ENCODE data around the gene PGRMC1. TPM values are rescaled to one million over a fixed set of nuclear protein-coding genes. Genes with fewer than 3 reads are reported as not detected.

Gene PGRMC1
- total RNA-seq, 4 donors from 2014 or later = 11.4 to 14.4 (median 13.0) TPM

DNA sequence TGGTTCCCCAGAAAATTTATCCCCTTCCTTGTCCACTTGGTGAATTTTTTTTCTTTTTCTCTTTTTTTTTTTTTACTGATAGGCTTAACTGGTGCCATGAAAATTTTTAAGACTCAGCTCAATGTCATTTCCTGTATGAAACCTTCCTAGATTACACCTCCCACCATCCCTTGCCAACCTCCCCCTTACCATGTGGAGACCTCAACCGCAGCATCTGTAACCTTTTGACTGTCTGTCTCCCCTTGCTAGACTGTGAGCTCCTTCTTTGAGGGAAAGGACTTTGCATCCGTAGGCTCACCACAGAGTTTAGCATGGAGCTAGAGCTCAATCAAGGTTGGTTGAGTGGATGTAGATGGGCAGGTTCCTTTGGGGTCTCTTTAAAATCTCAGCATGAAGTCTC is 5.2 kb upstream of the PGRMC1 start:
- Histone ChIP-seq H3K4me1 (no peaks in the 10 kb centered on the region), H3K27ac (no peak overlapping the region), H3K36me3 (no peaks in the 10 kb centered on the region), H3K9me3 (no peaks in the 10 kb centered on the region), H3K27me3 (no peaks in the 10 kb centered on the region), H3K4me3 (no peak overlapping the region)
- in situ Hi-C loops (cut with MboI; ENCODE audit: low sequenced_read_pairs in 4 of 4) (no loop called here), intact Hi-C loops (cut with DNase I; ENCODE audit: low total_unique reads) (no loop called here)
- TF ChIP-seq POLR2A (IDR thresholded peaks at IDR 0.05) = no peak
- TF ChIP-seq, protein P1, sequence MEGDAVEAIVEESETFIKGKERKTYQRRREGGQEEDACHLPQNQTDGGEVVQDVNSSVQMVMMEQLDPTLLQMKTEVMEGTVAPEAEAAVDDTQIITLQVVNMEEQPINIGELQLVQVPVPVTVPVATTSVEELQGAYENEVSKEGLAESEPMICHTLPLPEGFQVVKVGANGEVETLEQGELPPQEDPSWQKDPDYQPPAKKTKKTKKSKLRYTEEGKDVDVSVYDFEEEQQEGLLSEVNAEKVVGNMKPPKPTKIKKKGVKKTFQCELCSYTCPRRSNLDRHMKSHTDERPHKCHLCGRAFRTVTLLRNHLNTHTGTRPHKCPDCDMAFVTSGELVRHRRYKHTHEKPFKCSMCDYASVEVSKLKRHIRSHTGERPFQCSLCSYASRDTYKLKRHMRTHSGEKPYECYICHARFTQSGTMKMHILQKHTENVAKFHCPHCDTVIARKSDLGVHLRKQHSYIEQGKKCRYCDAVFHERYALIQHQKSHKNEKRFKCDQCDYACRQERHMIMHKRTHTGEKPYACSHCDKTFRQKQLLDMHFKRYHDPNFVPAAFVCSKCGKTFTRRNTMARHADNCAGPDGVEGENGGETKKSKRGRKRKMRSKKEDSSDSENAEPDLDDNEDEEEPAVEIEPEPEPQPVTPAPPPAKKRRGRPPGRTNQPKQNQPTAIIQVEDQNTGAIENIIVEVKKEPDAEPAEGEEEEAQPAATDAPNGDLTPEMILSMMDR (IDR thresholded peaks at IDR 0.05 in 4 of 5, conservative IDR thresholded peaks at IDR 0.05 in 1 of 5) = no peak
- ATAC-seq (no peak), DNase-seq (no peak)

DNA sequence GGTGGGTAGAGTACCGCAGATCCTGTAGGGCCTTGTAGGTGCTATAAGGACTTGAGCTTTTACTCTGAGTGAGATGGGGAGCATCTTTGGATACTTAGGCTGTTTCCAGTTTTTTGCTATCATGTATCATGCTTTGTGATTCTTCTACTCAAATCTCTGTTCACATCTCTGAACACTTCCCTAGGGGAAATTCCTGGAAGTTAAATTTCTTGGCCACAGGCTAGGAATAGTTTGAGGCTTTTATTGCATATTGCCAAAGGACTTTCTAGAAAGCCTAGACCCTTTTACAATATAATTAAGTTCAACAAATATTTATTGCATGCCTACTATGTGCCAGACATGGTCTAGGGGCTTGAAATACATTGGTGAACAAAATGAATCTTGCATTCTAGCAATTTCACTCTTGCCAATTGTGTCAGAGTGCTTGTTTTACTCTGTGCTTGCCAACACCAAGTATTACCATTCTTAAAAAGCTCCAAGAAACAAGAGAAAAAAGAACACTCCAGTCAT is 4.1 kb upstream of the PGRMC1 start:
- Histone ChIP-seq H3K9me3 (no peaks in the 10 kb centered on the region), H3K4me1 (no peaks in the 10 kb centered on the region), H3K4me3 (no peak overlapping the region), H3K36me3 (no peaks in the 10 kb centered on the region), H3K27ac (no peak overlapping the region), H3K27me3 (peaks cover 0 to 3% (median 0%) of the 10 kb centered on the region in 3 donors)
- no peak for ATAC-seq
- intact Hi-C loops (cut with DNase I; ENCODE audit: low total_unique reads) = no loop called here
- in situ Hi-C loops (cut with MboI; ENCODE audit: low sequenced_read_pairs in 4 of 4) = no loop called here
- no peak for TF ChIP-seq POLR2A (IDR thresholded peaks at IDR 0.05)
- TF ChIP-seq, protein P1 (IDR thresholded peaks at IDR 0.05 in 4 of 5, conservative IDR thresholded peaks at IDR 0.05 in 1 of 5) = no peak
- no peak for DNase-seq

DNA sequence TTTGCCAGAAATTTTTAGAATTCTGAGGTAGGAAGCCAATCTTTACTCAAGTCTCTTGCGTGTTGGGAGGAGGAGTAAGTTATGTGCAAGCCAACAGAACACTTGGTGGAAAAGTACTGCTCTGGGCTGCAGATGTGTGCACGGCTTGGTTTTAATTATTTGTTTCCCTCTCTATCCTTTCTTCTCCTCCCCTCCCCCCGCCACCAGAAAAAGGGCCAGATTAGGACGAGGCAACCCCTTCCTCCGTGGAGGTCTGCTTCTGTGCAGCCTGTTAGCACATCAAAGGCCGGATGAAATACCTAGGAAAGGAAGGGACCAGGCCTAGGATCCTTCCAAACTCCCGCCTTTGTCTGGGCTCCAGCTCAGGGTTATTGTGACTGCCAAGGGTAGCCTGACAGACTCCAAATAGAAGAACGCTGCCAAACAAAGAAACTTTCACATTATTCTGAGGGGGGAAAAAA is 1.0 kb upstream of the PGRMC1 start:
- H3K27ac ChIP-seq = peak overlapping the region; percentile 41 to 77 (median 56)
- ATAC-seq = no peak
- H3K9me3 ChIP-seq = no peaks in the 10 kb centered on the region
- H3K4me3 ChIP-seq = no peak overlapping the region
- intact Hi-C loops (cut with DNase I; ENCODE audit: low total_unique reads) (loop anchor here (5.0 kb wide), 2 partner anchors 232 to 372 kb away; partner anchors contain the start of genes NKRF and SLC25A5), in situ Hi-C loops (cut with MboI; ENCODE audit: low sequenced_read_pairs in 4 of 4) (no loop called here)
- no peak for DNase-seq
- peaks cover 0 to 4% (median 0%) of the 10 kb centered on the region in 3 donors for H3K27me3 ChIP-seq
- no peaks in the 10 kb centered on the region for H3K36me3 ChIP-seq
- no peaks in the 10 kb centered on the region for H3K4me1 ChIP-seq
- TF ChIP-seq POLR2A (IDR thresholded peaks at IDR 0.05) = no peak
- TF ChIP-seq, protein P1 (IDR thresholded peaks at IDR 0.05 in 4 of 5, conservative IDR thresholded peaks at IDR 0.05 in 1 of 5) = no peak

DNA sequence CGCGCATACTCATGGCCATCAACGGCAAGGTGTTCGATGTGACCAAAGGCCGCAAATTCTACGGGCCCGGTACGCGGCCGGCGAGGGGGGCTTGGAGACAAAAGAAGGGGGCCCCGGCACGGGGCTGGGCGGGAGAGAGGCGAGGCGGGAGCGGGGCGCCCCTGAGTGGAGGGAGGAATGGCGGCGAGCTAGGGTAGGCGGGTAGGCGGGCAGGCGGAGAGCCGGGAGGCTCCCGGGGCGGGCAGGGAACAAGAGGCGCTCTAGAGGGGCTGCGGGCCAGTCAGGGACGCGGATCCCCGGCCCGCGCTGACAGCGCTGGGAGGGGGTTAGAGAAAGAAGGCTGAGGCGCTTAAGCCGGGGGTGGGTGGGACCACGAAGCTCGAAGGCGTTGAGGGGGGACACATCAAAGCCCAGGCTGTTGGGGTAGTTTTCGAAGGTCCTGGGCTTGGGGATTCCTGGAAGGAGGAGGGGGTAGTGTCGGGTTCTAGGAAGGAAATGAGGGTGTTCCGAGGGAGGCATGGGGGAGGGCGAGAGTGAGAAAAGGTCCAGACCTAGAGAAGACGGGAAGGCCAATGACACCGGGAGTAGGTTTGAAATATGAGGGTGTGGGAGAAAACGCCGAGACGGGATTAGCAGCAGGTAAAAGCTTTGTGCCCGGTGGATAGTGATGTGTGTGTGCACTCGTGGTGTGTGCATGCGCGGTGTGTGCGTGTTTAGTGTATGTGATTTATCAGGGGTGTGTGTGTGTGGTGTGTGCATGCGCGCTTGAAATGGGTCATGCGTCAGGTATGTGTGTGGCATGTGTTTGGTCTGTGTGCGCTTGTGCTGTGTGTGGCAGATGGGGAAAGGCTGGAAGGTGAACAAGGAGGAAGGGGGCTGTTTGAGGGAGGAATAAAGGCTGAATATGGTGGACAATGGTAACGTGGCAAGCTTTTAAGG is 807 bp downstream of the PGRMC1 start:
- TF ChIP-seq, protein P1 (IDR thresholded peaks at IDR 0.05 in 4 of 5, conservative IDR thresholded peaks at IDR 0.05 in 1 of 5) = no peak
- TF ChIP-seq POLR2A (IDR thresholded peaks at IDR 0.05) = no peak
- H3K4me1 ChIP-seq = no peaks in the 10 kb centered on the region
- in situ Hi-C loops (cut with MboI; ENCODE audit: low sequenced_read_pairs in 4 of 4) (no loop called here), intact Hi-C loops (cut with DNase I; ENCODE audit: low total_unique reads) (loop anchor here (5.0 kb wide), 2 partner anchors 230 to 370 kb away; partner anchors contain the start of genes NKRF and SLC25A5)
- ATAC-seq (peak in 1 of 2 donors; percentile 26), DNase-seq (no peak)
- peaks cover 0 to 4% (median 0%) of the 10 kb centered on the region in 3 donors for H3K27me3 ChIP-seq
- H3K36me3 ChIP-seq = no peaks in the 10 kb centered on the region
- H3K9me3 ChIP-seq = no peaks in the 10 kb centered on the region
- H3K27ac ChIP-seq = peak overlapping the region; percentile 64 to 77 (median 72)
- peak overlapping the region; percentile 61 to 76 (median 69) for H3K4me3 ChIP-seq

Data from gastrocnemius medialis (tissue), 4 donors.